B cell (primary cell): Measurements from ENCODE around the gene ENG.

ENCODE experiments used
- EZH2 ChIP-seq: IDR thresholded peaks from 2 replicates; pipeline ENCODE4 v1.6.1; 2012; ENCODE audit warnings: borderline replicate concordance, low read depth, mild to moderate bottlenecking, moderate library complexity, low read length; ENCODE audit not compliant: insufficient read depth, poor library complexity, severe bottlenecking
- TF ChIP-seq, protein P1 (sequence below): fragments of 200-600 bp; IDR thresholded peaks from one replicate; pipeline ENCODE4 v1.8.0; 2022; ENCODE audit warnings: antibody characterized with exemption, mild to moderate bottlenecking

DNA sequence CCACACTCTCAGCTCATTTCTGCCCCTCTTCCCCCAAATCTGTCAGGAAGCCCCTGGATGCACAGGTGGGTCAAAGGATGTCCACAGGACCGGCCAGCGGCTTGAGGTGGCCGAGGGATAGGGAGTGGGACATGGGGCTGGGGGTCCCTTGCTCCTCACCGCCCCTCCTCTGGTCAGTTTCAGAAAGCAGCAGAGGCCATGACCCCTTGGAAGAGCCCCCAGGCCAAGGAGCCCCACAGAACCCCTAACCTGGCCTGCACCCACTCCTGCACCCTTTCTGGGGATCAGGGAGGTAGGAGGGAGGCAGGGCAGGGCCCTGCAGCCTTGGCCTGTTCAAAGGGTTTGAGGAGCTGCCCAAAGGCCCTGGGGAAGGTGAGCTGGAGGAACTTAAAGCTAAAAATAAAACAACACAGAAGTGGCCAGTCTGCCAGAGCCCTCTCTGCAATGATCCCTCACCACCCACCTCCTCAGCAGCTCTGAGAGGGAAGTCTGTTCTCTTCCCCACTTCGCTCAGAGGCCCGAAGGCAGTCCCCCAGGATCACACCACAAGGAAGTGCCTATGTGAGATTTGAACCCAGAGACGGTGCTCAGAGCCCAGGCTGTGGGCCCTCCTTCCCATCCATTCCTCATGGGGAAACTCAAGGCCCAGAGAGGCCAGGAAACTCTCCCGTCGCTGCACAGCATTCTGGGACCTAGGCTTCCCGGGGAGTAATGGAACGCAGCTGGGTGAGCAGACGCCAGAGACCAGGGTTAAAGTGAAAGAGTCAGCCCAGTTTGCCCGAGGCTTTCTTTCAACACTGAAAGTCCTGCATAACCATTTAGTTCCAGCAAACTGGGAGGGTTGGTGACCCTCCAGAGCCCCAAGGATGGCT is 910 bp downstream of the ENG start:
- TF ChIP-seq, protein P1, sequence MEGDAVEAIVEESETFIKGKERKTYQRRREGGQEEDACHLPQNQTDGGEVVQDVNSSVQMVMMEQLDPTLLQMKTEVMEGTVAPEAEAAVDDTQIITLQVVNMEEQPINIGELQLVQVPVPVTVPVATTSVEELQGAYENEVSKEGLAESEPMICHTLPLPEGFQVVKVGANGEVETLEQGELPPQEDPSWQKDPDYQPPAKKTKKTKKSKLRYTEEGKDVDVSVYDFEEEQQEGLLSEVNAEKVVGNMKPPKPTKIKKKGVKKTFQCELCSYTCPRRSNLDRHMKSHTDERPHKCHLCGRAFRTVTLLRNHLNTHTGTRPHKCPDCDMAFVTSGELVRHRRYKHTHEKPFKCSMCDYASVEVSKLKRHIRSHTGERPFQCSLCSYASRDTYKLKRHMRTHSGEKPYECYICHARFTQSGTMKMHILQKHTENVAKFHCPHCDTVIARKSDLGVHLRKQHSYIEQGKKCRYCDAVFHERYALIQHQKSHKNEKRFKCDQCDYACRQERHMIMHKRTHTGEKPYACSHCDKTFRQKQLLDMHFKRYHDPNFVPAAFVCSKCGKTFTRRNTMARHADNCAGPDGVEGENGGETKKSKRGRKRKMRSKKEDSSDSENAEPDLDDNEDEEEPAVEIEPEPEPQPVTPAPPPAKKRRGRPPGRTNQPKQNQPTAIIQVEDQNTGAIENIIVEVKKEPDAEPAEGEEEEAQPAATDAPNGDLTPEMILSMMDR: no peak
- TF ChIP-seq EZH2: no peak
